ENCODE data around the gene CCDC73.
"Not testable (repeated sequence)": the region's sequence is repeated elsewhere in the genome, so short reads cannot be mapped to it uniquely, and the experiment has no call there.

CCDC73 gene

DNA sequence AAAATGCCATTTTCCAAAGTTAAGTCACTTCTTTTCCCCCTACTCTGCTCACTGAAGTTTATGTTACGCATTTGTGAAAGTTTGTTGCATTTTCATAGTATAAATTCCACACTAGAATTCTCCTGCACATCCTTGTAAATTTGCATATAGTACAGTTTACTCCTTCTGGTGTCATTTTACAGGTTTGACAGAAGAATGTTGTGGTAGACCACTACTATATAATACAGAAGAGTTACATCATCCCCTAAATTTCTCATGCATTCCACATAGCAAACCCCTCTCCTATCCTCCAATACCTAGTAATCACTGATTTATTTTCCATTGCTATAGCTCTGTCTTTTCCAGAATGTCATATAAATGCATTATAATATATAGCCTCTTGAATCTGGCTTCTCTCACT is 64.5 kb downstream of the CCDC73 start:
- TF ChIP-seq, protein P1, sequence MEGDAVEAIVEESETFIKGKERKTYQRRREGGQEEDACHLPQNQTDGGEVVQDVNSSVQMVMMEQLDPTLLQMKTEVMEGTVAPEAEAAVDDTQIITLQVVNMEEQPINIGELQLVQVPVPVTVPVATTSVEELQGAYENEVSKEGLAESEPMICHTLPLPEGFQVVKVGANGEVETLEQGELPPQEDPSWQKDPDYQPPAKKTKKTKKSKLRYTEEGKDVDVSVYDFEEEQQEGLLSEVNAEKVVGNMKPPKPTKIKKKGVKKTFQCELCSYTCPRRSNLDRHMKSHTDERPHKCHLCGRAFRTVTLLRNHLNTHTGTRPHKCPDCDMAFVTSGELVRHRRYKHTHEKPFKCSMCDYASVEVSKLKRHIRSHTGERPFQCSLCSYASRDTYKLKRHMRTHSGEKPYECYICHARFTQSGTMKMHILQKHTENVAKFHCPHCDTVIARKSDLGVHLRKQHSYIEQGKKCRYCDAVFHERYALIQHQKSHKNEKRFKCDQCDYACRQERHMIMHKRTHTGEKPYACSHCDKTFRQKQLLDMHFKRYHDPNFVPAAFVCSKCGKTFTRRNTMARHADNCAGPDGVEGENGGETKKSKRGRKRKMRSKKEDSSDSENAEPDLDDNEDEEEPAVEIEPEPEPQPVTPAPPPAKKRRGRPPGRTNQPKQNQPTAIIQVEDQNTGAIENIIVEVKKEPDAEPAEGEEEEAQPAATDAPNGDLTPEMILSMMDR (conservative IDR thresholded peaks at IDR 0.05): no peak
- no peak overlapping the region for H3K27ac ChIP-seq

DNA sequence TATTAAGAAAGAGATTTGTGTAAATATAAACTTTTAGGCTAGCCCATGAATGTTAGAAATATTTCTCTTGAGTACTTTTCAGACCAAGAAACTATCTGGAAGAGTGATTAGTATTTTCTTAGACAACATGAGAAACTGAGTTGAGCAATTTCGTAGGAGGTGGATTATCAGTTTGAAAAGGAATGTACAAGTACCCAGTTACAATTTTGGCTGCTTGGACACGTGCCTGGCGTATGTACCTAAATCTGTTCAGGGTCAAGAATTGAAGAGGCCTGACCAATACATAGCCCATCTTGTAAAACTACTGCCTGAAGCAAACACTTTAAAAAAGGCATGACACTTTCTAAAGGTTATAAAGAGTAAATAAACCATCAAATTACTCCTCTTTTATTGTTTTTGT is 71.1 kb downstream of the CCDC73 start:
- no peak overlapping the region for H3K27ac ChIP-seq
- TF ChIP-seq, protein P1 (conservative IDR thresholded peaks at IDR 0.05): no peak

DNA sequence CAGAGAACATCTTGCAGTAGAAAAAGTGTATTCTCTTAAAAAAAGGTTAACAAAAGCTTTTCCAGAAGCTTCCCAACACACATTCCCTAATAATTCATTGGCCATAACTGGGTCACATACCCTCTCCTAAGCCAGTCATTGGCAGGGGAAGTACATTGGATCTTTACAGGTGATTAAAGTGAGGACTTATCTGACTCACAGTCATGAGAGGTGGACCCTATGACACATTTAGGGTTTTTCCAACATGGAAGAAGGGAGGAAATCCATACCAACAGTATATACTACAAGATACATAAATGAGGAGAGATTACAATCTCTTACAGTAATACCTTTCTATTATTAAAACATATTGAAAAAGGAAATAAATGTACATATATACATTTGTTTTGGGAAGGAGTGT is 72.2 kb downstream of the CCDC73 start:
- TF ChIP-seq, protein P1 (conservative IDR thresholded peaks at IDR 0.05): no peak
- no peak overlapping the region for H3K27ac ChIP-seq

DNA sequence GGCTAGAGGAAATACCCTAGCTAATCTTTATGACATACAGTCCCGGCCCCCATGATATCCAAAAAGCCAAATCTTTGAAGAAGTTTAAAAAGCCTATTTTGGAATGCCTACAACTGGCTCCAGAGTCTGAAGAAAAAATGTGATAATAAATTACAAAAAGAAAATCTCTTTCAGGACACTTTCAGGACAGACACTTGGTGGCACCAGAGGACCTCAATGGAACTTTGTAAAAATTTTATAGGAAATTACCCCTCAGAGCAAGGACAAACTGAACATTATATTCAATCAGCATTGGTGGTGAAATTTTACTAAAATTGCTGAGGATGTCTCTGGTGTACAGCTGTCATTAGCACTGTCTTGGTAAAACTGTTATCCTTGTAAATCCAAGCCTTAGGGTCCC is 81.0 kb downstream of the CCDC73 start:
- no peak overlapping the region for H3K27ac ChIP-seq
- TF ChIP-seq, protein P1 (conservative IDR thresholded peaks at IDR 0.05): peak; percentile 74

DNA sequence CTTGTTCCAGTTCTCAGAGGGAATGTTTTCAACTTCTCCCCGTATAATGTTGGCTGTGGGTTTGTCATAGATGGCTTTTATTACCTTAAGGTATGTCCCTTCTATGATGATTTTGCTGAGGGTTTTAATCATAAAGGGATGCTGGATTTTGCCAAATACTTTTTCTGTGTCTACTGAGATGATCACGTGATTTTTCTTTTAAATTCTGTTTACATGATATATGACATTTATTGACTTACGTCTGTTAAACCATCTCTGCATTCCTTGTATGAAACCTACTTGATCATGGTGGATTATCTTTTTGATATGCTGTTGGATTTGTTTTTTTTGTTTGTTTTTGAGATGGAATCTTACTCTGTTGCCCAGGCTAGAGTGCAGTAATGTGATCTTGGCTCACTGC is 85.5 kb downstream of the CCDC73 start:
- H3K27ac ChIP-seq: not testable (repeated sequence)

DNA sequence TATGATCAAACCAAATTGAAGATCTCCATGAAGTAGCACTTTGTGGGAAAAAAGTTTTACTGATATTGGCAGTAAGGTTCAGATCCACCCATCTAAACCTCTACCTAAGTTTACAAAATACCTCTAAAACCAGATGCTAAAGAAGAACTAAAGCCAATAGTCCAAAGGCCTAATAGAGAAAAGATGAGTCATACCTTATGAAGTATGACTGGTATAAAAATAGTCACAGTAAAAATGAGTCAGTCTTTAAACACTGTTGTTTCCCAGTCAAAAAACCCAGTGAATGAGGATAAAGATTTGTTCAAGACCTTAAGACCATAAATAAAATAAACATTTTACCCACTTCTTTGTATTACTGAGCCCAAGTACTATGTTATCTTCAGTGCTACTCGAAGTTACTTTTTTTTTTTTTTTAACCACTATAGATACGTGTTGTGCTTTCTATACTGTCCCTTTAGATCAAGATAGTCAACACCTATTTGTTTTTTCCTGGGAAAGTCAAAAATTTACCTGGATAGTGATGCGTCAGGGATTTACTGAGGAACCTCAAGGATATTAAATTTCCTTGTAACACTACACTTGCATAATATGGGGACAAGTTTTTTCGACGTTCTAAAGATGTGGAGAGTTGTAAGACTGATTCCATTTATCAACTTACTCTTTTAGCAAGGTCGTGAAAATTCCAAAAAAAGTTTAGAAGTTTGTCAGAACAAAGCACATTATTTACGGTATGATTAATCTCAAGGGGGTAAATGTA is 87.3 kb downstream of the CCDC73 start:
- TF ChIP-seq, protein P1 (conservative IDR thresholded peaks at IDR 0.05): no peak
- H3K27ac ChIP-seq: no peak overlapping the region

DNA sequence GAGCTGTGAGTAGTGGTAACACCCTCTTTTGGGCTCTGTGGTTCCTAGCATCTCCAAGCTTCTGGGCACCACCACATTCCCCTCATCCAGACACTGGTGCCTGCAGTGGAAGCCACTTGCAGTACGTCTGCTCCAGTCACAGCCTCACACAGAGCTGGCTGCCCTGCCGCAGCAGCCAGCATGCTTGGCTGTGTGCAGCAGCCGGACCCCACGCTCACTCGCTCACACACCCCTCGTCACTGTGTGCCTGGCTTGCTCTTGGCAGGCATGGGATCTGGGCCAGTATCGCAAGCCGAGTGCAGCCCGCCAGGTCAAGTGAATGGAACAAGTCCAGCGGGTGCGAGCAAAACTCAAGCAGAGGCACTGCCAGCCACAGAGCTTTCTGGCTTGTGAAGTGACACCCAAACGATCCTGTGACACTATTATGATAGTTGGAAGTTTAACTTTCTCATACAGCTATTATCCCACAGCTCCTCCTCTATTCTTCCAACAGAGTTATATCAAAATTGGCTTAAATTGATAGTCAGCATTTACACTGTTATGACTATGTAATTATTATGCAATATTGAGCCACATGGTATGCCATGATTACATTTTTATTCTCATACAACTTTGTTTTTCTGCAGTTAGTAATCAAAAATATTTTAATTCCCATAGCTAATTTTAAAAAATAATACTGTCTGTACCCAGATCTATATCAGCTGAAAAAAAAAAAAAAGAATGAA is 89.0 kb downstream of the CCDC73 start:
- TF ChIP-seq, protein P1 (conservative IDR thresholded peaks at IDR 0.05): no peak

DNA sequence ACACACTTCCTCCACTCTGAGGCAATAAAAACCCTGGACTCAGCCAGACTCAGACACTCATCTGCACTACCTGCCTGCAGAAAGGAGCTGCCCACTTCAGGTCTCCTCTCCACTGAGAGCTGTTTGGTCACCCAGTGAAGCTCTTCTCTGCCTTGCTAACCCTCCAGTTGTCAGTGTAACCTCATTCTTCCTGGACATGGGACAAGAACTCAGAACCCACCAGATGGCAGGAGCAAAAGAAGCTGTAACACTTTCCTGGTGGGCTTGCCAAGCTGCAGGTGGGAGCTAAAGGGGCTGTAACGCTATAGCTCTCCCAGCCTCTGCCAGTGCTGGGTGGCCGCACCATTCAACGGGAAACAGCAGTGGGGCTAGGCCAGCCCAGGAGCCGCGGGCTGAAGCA is 89.7 kb downstream of the CCDC73 start:
- H3K27ac ChIP-seq: no peak overlapping the region
- TF ChIP-seq, protein P1 (conservative IDR thresholded peaks at IDR 0.05): no peak

More for the DNA sequence above, 89.0 kb downstream of the CCDC73 start:
- H3K27ac ChIP-seq: no peak overlapping the region
